Right hindlimb (tissue), 1 donor: Measurements from ENCODE around the gene YIF1A.
"Not testable (repeated sequence)": the region's sequence is repeated elsewhere in the genome, so short reads cannot be mapped to it uniquely, and the experiment has no call there.

Source experiments
- DNase-seq: peaks from one replicate; pipeline ENCODE4 v3.0.0-alpha.2; 2018

Gene YIF1A

GRCh38 chr11:66284526-66285078 lies 4.3 kb downstream of the YIF1A start:
- DNase-seq: no peak

DNA sequence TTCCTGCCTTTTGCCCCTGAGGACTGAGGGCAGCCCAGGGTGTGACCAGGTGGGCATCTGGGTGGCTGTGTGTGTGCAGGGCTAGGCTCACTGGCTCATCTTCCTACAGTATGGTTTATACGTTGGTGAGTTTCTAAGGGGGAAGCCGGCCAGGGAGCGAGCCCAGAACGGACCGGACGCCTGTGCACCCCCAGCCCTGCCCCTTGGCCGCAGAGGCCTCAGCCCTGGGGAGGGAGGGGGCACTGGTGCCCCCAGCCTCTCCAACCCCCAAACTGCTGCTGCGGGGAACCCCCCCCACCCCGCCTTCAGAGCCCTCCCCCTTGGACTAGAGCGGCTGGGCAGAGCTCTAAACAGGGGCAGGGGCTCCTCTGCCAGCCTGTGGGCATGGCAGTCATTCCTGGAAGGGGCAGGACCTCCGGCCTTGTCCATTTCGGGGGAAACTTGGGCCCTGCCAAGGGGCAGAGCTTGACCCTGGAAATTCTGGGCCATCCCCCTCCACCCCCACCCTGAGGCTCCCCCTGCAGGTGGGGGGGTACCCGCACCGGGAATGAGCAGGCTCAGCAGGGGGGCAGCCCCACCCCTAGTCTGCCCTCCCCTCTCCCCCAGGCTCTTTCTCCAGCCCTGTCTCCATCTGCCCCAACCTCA lies 5.4 kb downstream of the YIF1A start:
- no peak for DNase-seq

GRCh38 chr11:66282468-66283455 lies 6.2 kb downstream of the YIF1A start:
- DNase-seq: peak; percentile 97

DNA sequence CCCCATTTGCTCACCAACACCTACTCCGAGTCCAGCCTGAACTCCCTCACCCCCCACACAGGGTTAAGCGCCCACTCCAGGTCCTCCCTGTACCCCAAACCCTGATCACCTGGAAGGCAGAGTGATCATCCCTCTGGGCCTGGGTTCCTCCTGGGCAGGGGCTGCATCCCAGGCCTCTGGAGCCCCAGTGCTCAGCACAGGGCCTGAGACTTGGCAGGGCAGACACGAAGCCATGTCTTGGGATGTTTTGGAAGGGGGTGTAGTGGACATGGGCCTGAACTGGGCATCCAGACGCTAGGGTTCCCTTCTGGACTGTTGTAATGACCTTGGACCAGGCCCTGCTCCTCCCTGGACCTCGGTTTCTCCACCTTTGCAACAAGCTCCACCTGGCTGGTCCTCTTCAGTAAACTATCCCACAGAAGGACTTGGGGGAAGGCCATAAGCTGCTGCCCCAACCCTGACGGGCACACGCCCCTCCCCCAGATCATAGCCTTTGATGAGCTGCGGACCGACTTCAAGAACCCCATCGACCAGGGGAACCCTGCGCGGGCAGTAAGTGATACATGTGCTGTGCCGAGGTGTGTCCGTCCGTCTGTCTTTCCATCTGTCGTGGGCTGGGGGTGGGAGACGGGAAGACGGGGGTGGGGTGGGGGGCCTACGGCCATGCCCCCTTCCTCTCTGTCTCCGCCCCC lies 7.0 kb downstream of the YIF1A start:
- no peak for DNase-seq

DNA sequence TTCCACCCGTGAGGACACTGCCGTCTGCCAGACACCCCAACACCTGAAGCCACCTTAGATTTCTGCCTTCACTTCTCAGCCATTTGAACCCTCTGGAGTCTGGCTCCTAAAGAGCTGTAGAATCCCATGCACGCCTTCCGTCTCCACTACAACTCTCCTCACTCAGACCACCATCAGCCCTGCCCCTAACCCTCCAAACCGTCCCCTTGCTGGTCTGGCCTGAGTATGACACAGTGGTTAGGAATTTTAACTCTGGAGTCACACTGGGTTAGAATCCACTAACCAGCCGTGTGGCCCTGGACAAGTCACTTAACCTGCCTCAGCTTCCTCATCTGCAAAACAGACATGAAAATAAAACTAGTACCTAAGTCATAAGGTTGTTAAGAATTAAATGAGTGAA lies 7.9 kb downstream of the YIF1A start:
- DNase-seq: no peak

DNA sequence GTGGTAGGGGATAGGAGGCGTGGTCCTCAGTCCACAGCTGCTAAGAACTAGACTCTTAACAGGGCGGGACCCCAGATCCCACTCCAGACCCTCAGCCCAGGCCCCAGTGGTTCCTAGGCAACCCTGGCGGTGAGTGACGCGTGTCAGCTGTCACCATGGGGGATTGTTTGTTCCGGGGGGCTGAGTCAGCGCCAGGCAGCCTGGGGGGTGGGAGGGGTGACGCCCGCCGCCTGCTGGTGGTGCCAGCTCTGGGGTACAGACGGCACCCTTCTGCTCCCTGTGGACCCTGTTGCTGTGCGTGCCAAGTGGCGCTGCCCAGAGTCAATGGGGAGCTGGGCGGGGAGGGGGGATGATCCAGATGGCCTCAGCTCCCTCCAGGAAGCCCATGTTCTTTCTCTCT lies 8.5 kb downstream of the YIF1A start:
- peak; percentile 70 for DNase-seq

DNA sequence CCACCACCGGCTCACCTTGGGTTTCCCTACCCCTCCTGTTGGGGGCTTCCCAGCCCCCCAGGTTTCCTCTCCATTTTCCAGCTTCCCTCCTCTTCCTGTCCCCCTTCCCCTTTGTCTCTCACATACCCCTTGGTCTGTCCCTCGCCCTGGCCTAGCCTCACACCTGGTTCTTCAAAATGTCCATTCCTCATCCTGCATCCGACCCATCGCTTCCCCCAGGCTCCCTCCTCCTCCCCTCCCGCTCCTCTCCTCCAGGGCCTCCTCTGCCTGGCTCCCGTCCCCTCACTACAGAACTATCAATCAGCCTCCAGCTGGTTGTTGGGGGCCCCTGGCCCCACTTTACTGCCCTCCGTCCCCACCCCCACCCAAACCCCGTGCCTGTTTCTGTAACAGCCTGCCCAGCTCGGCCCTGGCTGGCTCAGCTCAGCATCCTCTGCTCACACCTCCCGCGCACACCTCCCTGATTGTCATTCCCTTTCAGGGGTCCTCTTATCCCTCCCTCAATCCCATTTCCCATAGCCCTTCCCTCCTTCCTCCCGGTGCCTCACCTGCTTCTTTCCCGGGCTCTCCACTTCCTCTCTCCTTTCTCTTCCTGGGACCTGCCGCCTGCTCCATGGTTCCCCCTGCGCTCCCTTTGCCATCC lies 9.7 kb downstream of the YIF1A start:
- peak; percentile 21 for DNase-seq

- peak; percentile 37 for DNase-seq
These were observed 10.4 kb downstream of the YIF1A start for GRCh38 chr11:66278363-66279091.

DNA sequence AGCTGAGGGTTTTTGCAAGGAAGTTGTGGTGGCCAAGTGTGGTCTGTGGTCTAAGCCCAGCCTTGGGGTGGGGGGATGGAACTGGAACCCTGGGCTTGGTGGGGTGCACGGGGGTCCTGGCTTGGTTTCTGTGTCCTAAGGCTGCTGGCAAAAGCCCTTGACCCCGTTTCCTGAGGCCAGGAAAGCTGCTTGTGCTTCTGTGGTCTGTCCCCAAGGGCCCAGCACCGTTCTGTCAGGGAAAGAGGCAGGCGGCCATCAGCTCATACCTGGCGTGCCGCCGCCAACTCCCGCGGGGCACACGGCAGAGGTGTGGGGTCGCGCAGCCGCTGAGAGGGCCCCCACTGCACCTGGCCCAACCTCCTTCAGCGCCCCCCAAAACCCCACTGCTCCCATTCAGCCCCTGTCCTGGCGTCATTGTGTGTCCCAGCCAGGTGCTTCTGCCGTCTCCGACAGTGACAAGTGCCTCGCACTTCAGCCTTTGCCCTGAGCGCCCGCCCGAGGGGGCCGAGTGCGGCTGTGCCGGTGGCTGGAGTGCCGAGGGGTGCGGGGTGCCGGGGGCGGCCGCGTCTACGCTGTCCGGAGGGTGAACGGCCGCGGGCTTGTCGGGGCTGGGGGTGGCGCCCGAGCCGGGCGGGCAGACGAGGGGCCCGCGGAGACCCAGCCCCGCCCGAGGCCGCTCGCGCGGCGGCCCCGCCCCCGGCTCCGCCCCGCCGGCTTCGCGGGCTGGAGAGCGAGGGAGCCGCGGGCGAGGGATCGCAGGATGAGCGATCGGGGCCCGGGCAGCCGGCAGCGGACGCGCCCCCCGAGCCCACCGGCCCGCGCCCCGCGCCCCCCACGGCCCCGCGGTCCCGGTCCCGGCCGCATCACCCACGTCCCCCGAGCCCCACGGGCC lies 11.2 kb downstream of the YIF1A start, which contains the start of gene CNIH2:
Gene CNIH2 (plus strand): TSS at position 705 of the 892 bp plus-strand sequence. CDS start 282 bp downstream, outside the sequence.
- peak; percentile 61 for DNase-seq

DNA sequence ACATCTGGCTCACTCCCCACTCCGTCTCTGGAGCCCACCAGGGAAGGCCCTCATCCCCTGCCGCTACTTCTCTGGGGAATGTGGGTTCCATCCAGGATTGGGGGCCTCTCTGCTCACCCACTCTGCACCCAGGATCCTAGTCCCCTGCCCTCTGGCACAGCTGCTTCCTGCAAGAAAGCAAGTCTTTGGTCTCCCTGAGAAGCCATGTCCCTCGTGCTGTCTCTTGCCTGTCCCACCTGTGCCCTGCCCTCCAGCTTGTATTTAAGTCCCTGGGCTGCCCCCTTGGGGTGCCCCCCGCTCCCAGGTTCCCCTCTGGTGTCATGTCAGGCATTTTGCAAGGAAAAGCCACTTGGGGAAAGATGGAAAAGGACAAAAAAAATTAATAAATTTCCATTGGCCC lies 11.9 kb downstream of the YIF1A start:
- peak; percentile 21 for DNase-seq

GRCh38 chr11:66276619-66277018 lies 12.3 kb downstream of the YIF1A start:
- not testable (repeated sequence) for DNase-seq

DNA sequence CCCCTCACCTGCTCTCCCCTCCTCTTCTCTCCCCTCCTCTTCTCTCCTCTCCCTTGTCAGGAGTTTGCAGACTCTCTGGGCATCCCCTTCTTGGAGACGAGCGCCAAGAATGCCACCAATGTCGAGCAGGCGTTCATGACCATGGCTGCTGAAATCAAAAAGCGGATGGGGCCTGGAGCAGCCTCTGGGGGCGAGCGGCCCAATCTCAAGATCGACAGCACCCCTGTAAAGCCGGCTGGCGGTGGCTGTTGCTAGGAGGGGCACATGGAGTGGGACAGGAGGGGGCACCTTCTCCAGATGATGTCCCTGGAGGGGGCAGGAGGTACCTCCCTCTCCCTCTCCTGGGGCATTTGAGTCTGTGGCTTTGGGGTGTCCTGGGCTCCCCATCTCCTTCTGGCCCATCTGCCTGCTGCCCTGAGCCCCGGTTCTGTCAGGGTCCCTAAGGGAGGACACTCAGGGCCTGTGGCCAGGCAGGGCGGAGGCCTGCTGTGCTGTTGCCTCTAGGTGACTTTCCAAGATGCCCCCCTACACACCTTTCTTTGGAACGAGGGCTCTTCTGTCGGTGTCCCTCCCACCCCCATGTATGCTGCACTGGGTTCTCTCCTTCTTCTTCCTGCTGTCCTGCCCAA lies 12.8 kb downstream of the YIF1A start:
- peak; percentile 17 for DNase-seq

GRCh38 chr11:66275396-66275795 lies 13.5 kb downstream of the YIF1A start:
- peak; percentile 71 for DNase-seq

DNA sequence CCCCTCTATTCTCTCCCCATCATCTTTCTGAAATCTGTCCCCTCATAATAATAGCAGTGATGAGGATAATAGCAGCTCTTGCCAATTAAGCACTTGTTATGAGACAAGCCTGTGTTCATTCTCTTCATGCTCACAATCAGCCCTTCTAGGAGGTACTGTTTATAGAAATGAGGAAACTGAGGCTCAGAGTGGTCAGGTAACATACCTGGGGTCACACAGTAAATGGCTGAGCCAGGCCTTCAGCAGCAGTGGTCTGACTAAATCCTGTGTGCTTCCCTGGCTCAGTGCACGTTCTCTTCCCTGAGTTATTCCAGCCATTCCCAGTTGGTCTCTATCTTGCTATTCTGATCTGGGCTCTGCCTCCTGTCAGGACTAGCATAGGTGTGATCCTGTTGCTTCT lies 14.7 kb downstream of the YIF1A start:
- no peak for DNase-seq

DNA sequence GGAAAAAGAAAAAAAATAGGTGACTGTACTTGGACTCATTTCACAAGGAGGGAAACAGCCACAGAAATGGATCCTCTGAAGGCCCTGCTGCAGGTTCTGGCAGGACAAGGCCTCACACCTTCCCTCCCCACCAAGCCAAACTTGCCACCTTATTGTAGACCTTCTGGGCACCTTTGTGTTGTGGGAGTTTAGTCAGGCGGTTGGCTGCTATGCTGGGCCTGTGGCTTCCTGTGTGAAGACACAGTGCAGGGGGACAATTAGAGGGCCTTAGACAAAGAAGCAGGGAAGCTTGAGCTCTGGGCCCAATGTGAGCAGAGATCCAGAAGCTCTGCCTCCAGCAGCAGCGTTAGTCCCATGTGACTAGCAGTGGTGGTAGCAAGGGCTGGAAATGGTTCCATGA lies 16.3 kb downstream of the YIF1A start:
- DNase-seq: no peak

- DNase-seq: no peak
These were observed 17.1 kb downstream of the YIF1A start for GRCh38 chr11:66271816-66272215.

- DNase-seq: peak; percentile 49
These were observed 19.7 kb downstream of the YIF1A start for GRCh38 chr11:66268952-66269905.

- peak; percentile 100 for DNase-seq
These were observed 20.5 kb downstream of the YIF1A start, which contains the start of gene RAB1B for GRCh38 chr11:66268244-66268951. TSS of gene RAB1B (plus strand) at chr11:66268639. CDS start at chr11:66268680, 41 bp downstream.
